SKM-1 treated with dmso at 0.1 percent for 144 hours (cell line): ENCODE data around the gene SMCO4.
"Not testable (repeated sequence)": the region's sequence is repeated elsewhere in the genome, so short reads cannot be mapped to it uniquely, and the experiment has no call there.

ENCODE experiments used
- DNase-seq: peaks from one replicate; lab custom pipeline; 2025; ENCODE audit not compliant: unreplicated experiment; lab: John Stamatoyannopoulos, UW

Gene SMCO4

DNA sequence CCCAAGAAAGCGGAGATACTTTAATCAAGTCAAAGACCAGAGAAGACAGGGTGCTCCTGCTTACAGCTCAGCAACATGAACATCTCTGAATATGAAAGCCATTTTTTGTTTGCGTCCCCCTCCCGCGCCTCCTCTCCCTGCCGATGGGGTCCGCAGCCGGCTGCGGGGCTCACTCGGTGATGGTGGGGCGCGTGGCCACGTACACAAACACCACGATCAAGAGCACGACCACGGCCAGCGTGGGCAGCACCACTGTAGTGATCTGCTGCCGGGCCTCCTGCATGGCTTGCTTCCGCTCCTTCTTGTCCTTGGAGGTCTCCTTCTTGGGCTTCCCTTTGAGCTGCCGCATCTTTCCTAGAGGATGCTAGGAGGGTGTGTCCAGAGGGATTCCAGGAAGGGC, 64.3 kb downstream of the SMCO4 start:
- DNase-seq = no peak

- DNase-seq = no peak
Measured at GRCh38 chr11:93477684-93478234, 65.4 kb downstream of the SMCO4 start.

DNA sequence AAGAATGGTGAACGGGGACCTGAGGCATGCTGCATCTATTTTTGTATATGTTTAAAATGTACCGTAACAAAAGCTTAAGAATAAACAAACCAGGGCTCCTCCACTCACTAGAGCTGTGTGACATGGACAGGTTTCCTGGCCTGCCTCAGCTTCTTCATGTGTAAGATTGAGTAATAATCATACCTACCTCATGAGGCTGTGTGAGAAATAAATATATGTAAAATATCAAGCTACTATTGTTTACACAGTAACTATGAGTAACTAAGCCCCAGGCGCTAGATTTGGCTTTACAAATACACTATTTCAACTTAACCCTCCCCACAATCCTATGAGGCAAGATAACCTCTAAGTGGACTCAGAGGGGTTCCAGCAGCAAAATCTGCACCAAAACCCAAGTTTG, 66.4 kb downstream of the SMCO4 start:
- DNase-seq = no peak

GRCh38 chr11:93474123-93474522, 69.1 kb downstream of the SMCO4 start:
- DNase-seq = no peak

DNA sequence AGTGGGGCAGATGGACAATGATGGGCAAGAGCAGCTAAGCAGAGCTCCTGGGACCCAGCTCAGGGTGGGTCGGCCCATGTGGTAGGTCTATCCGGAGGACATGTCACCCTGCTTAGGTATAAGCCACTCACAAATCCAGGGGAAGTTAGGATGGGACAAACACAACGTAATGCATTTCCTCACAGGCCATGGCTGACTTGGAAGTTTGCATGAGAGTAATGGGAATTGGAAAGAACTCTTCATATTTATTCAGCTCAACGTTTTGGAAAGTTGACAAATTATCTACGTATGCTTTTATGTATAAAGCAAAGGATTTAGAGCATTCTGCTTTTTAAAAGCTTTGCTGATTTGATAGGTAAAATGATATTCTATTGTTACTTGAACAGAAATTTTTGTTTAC, 74.9 kb downstream of the SMCO4 start:
- DNase-seq = no peak

DNA sequence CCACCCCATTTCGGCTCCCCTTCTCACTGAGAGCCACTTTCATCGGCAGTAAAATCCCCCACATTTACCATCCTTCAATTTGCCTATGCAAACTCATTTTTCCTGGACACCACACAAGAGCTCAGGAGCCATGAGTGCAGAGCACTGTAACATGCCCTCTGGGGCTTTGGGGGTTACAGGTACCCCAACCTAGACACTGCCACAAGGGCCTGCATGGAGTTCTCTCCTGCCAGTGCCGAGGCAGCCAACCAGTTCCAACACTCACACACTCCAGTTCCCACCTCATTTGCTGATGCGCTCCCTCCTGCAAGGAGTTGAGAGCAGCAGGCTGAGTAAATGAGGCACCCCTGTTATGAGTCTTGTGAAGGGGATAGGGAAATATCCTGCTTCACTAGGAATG, 76.1 kb downstream of the SMCO4 start:
- no peak for DNase-seq

- DNase-seq = no peak
Measured at GRCh38 chr11:93464927-93465540, 78.2 kb downstream of the SMCO4 start.

- not testable (repeated sequence) for DNase-seq
Measured at GRCh38 chr11:93463666-93464065, 79.5 kb downstream of the SMCO4 start.

DNA sequence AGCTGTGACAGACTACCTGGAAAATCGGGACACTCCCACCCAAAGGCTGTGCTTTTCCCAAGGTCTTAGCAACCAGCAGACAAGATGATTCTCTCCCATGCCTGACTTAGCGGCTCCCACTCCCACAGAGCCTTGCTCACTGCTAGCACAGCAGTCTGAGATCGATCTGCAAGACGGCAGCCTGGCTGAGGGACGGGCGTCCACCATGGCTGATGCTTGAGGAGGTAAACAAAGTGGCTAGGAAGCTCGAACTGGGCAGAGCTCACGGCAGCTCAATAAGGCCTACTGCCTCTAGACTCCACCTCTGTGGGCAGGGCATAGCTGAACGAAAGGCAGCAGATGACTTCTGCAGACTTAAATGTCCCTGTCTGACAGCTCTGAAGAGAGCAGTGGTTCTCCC, 84.9 kb downstream of the SMCO4 start:
- no peak for DNase-seq

GRCh38 chr11:93444617-93445073, 98.5 kb downstream of the SMCO4 start:
- DNase-seq = no peak

GRCh38 chr11:93443232-93443631, 100.0 kb downstream of the SMCO4 start:
- not testable (repeated sequence) for DNase-seq

GRCh38 chr11:93432247-93432646, 110.9 kb downstream of the SMCO4 start:
- no peak for DNase-seq
